ENCODE data around the gene DYRK4. TPM values are rescaled to one million over a fixed set of nuclear protein-coding genes. Genes with fewer than 3 reads are reported as not detected.

Gene DYRK4
- total RNA-seq, 1 experiment from 2014 or later = 27.1 TPM

DNA sequence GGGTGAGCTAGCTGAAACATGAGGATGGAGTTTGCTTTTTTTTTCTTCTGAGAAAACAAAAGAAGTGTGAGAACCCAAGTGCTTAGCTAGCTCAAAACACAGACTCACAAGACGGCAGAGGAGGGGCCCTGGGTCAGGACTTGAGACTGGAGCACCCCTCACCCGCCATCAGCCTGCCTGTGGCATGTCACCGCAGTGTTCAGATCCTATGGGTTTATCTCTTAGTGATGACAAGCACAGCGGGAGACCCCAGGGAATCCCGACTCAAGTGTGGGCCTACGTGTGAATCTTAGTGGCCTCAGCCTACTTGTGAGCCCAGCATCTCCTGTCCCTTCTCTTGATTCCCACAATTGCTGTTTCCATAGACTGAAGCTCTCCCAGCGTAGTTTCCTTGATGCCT is 22.9 kb downstream of the DYRK4 start:
- TF ChIP-seq, protein P1, sequence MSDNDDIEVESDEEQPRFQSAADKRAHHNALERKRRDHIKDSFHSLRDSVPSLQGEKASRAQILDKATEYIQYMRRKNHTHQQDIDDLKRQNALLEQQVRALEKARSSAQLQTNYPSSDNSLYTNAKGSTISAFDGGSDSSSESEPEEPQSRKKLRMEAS (IDR thresholded peaks at IDR 0.05) = no peak
- TF ChIP-seq SIN3A (IDR thresholded peaks at IDR 0.05; ENCODE audit: low read depth) (no peak), RAD21 (IDR thresholded peaks at IDR 0.05; ENCODE audit: low read depth) (no peak), ZFX (IDR thresholded peaks at IDR 0.05) (no peak), CTCF (IDR thresholded peaks at IDR 0.05 in 2 of 3, conservative IDR thresholded peaks at IDR 0.05 in 1 of 3; ENCODE audit: borderline replicate concordance in 1 of 3, insufficient read depth in 1 of 3, low read depth in 2 of 3, low read length in 2 of 3) (no peak), TCF7L2 (IDR thresholded peaks at IDR 0.05; ENCODE audit: borderline replicate concordance, extremely low read depth, insufficient read depth, insufficient read length) (no peak), POLR2AphosphoS5 (IDR thresholded peaks at IDR 0.05; ENCODE audit: low read depth, low read length) (no peak), SRF (IDR thresholded peaks at IDR 0.05; ENCODE audit: low read depth) (no peak), JUND (IDR thresholded peaks at IDR 0.05) (no peak), REST (IDR thresholded peaks at IDR 0.05; ENCODE audit: low read depth) (no peak), FOSL1 (IDR thresholded peaks at IDR 0.05; ENCODE audit: low read depth) (no peak), ELF1 (IDR thresholded peaks at IDR 0.05; ENCODE audit: borderline replicate concordance, low read depth) (no peak), CBX3 (IDR thresholded peaks at IDR 0.05; ENCODE audit: low read depth) (no peak), EGR1 (IDR thresholded peaks at IDR 0.05; ENCODE audit: low read depth) (no peak), SP1 (IDR thresholded peaks at IDR 0.05; ENCODE audit: low read depth) (no peak), EZH2phosphoT487 (IDR thresholded peaks at IDR 0.05; ENCODE audit: borderline replicate concordance) (no peak)
- TF ChIP-seq, protein P2, sequence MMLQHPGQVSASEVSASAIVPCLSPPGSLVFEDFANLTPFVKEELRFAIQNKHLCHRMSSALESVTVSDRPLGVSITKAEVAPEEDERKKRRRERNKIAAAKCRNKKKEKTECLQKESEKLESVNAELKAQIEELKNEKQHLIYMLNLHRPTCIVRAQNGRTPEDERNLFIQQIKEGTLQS (IDR thresholded peaks at IDR 0.05) = no peak
- TF ChIP-seq, protein P3, sequence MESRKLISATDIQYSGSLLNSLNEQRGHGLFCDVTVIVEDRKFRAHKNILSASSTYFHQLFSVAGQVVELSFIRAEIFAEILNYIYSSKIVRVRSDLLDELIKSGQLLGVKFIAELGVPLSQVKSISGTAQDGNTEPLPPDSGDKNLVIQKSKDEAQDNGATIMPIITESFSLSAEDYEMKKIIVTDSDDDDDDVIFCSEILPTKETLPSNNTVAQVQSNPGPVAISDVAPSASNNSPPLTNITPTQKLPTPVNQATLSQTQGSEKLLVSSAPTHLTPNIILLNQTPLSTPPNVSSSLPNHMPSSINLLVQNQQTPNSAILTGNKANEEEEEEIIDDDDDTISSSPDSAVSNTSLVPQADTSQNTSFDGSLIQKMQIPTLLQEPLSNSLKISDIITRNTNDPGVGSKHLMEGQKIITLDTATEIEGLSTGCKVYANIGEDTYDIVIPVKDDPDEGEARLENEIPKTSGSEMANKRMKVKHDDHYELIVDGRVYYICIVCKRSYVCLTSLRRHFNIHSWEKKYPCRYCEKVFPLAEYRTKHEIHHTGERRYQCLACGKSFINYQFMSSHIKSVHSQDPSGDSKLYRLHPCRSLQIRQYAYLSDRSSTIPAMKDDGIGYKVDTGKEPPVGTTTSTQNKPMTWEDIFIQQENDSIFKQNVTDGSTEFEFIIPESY (IDR thresholded peaks at IDR 0.05; ENCODE audit: extremely low read depth, insufficient replicate concordance, low read length) = no peak
- Histone ChIP-seq H3K27ac (ENCODE audit: low read depth, low read length) (no peak overlapping the region), H3K36me3 (ENCODE audit: control insufficient read depth in 1 of 2, insufficient read depth in 2 of 2, low read length in 2 of 2) (no peaks in the 10 kb centered on the region), H3K9me3 (ENCODE audit: control insufficient read depth in 1 of 2, insufficient read depth in 1 of 2, low read depth in 1 of 2, low read length in 2 of 2) (no peaks in the 10 kb centered on the region), H3K9ac (ENCODE audit: low read length) (no peak overlapping the region), H3K9me2 (ENCODE audit: insufficient read depth) (no peaks in the 10 kb centered on the region), H2AFZ (ENCODE audit: low read depth, low read length, poor library complexity, severe bottlenecking) (no peak overlapping the region), H3K4me3 (replicated peaks in 1 of 2; ENCODE audit: low read depth in 1 of 2, low read length in 2 of 2) (no peak overlapping the region), H4K20me1 (ENCODE audit: insufficient read depth) (no peaks in the 10 kb centered on the region), H3K4me1 (ENCODE audit: control insufficient read depth in 1 of 2, insufficient read depth in 2 of 2, low read length in 2 of 2) (no peaks in the 10 kb centered on the region), H3K4me2 (ENCODE audit: low read length) (no peak overlapping the region), H3K79me2 (ENCODE audit: insufficient read depth, low read length) (no peaks in the 10 kb centered on the region), H3K27me3 (ENCODE audit: insufficient read depth, low read length) (no peaks in the 10 kb centered on the region)
- BruUV-seq (replicated peaks) = no TSS peak
- DNase-seq (ENCODE audit: low read depth, low spot score) = no peak
- ATAC-seq = no peak
- ChIA-PET CTCF (interaction anchor here (1.4 kb wide), 1 partner anchor 20 kb away, joined by 3 read pairs; no protein-coding TSS in a partner anchor), RAD21 (ENCODE audit: low non-redundant PET in 1 of 2, low total read pairs in 2 of 2, uncharacterized antibody in 2 of 2, unreplicated experiment in 2 of 2) (no interaction called here), POLR2A (no interaction called here)
- intact Hi-C loops (cut with micrococcal nuclease) = no loop called here

Measured in HCT116 (cell line).